Measurements from ENCODE around the gene KRTAP10-10.
"Not testable (repeated sequence)": the region's sequence is repeated elsewhere in the genome, so short reads cannot be mapped to it uniquely, and the experiment has no call there.

KRTAP10-10 gene, protein sequence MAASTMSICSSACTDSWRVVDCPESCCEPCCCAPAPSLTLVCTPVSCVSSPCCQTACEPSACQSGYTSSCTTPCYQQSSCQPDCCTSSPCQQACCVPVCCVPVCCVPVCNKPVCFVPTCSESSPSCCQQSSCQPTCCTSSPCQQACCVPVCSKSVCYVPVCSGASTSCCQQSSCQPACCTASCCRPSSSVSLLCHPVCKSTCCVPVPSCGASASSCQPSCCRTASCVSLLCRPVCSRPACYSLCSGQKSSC

DNA sequence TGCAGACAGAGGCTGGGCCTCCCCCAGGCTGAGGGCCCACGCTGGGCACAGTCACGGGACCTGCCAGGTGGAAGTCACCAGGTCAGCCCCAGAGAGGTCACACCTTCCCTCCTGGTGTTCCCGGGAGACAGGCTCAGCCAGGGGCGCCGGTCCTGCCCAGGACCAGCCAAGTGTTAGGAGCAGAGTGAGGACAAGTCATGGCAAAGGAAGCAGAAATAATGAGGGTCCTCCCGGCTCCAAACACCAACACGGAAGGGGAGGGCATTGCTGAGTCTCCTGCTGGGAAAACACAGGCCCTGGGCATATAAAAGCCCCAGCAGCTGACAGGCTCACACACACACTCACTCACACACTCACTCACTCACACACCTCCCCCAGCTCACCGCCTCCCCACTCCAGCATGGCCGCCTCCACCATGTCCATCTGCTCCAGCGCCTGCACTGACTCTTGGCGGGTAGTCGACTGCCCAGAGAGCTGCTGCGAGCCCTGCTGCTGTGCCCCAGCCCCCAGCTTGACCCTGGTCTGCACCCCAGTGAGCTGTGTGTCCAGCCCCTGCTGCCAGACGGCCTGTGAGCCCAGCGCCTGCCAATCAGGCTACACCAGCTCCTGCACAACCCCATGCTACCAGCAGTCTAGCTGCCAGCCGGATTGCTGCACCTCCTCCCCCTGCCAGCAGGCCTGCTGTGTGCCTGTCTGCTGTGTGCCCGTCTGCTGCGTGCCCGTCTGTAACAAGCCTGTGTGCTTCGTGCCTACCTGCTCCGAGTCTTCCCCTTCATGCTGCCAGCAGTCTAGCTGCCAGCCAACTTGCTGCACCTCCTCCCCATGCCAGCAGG, at the start of gene KRTAP10-10:
Gene KRTAP10-10, plus strand, starts transcription at position 339 of the 833 bp plus-strand sequence. Its CDS starts 62 bp downstream, at position 401.
- no peak for DNase-seq (ENCODE audit: insufficient read length, low spot score)
- peak; percentile 65 for FAIRE-seq

DNA sequence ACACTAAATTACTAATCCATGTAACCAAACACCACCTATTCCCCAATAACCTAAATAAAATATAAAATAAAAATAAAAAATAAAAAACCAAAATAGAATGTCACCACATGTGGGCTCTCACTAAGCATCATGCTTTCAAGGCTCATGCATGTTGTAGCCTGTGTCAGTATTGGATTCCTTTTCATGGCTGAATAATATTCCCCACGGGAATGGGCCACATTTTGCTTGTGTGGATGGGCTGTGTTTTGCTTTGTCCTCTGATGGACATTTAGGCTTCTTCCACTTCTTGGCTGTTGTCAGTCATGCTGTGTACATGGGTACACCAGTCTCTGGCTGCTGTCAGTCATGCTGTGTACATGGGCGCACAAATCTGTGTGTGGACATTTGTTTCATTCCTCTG, 48.1 kb upstream of the KRTAP10-10 start:
- FAIRE-seq (no peak), DNase-seq (ENCODE audit: insufficient read length, low spot score) (no peak)

DNA sequence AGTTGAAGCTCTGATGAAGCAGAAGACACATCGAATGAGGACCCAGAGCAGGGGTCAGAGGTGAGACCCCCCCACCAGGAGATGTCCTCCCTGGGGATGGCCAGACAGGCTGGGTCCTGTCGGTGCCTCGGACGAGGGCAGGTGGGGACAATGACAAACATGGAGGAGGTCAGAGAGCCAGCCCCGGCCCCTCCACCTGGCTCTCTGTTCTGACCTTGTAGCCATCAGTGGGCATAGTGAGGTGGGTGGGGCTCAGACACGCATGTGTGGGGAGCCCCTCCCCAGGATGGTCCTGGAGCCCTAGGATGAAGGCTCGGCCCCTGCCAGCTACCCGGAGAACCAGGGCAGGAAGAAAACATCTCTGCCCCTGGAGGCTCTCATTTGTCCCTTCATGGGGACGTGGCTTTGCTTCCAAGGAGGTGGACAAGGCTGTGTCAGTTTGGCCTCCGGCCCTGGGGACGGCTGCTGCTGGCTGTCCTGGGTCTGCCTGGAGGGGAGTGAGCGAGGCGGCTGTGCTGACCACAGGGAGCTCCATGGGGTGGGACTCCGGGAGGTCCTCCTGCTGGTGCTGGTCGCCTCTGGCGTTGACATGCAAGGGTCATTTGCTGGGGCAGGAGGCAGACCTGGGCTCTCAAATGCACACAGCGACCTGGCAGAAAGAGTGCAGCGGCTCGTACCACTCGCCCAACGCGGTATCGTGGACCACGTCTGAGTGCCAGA, 47.4 kb upstream of the KRTAP10-10 start:
- FAIRE-seq (no peak), DNase-seq (ENCODE audit: insufficient read length, low spot score) (no peak)

DNA sequence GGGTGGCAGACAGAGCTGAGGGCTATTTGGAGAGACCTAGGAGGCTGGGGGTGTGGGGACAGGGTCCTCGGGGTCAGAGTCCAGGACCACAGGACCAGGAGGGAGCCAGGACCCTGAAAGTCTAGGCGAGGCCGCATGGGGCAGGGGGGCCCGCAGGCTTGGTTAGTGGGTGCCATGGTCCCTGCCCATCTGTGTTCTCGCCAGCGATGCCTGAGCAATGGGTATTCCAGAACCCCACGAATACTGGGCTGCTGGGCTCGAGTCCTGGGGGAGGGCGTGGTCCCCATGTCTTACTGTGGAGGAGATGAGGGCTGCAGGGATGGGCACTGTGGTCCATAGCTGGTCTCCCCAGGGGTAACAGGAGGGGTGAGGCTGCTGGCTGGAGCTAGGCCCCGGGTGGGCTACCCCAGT, 46.8 kb upstream of the KRTAP10-10 start:
- FAIRE-seq (no peak), DNase-seq (ENCODE audit: insufficient read length, low spot score) (no peak)

DNA sequence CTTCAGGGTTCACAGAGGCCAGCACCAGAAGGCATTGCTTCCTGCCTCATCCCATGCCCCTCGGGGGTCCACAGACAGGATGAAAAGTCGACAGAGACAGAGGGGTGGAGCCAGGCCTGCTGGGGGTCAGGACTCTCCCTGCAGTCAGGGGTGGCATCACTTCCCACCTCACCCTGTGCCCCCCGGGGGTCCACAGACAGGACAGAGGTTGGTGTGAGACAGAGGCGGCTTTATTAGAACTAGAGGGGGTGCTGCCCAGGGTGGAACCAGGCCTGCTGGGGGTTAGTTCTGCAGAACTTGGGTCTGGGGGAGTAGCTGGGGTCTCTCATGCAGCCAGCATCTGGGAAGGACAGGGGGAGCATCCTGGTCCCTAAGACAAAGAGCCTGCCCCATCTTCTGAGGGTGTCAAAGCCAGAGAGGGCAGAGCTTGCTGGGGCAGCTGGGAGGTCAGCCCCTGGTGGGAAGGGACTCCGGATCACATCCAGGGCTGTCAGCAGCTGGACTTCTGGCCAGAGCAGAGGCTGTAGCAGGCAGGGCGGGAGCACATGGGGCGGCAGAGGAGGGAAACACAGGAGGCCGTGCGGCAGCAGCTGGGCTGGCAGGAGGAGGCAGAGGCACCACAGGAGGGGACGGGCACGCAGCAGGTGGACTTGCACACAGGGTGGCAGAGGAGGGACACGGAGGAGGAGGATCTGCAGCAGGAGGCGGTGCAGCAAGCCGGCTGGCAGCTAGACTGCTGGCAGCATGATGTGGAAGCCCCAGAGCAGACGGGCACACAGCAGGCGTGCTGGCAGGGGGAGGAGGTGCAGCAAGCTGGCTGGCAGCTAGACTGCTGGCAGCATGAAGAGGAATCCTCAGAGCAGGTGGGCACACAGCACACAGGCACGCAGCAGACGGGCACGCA, 46.0 kb upstream of the KRTAP10-10 start:
- not testable (repeated sequence) for DNase-seq (ENCODE audit: insufficient read length, low spot score); FAIRE-seq

DNA sequence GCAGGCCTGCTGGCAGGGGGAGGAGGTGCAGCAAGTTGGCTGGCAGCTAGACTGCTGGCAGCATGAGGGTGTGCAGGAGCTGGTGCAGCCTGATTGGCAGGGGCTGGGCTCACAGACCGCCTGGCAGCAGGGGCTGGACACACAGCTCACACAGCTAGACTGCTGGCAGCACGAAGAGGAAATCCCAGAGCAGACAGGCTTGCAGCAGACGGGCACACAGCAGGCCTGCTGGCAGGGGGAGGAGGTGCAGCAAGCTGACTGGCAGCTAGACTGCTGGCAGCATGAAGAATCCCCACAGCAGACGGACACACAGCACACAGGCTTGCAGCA, 45.4 kb upstream of the KRTAP10-10 start:
- not testable (repeated sequence) for FAIRE-seq

DNA sequence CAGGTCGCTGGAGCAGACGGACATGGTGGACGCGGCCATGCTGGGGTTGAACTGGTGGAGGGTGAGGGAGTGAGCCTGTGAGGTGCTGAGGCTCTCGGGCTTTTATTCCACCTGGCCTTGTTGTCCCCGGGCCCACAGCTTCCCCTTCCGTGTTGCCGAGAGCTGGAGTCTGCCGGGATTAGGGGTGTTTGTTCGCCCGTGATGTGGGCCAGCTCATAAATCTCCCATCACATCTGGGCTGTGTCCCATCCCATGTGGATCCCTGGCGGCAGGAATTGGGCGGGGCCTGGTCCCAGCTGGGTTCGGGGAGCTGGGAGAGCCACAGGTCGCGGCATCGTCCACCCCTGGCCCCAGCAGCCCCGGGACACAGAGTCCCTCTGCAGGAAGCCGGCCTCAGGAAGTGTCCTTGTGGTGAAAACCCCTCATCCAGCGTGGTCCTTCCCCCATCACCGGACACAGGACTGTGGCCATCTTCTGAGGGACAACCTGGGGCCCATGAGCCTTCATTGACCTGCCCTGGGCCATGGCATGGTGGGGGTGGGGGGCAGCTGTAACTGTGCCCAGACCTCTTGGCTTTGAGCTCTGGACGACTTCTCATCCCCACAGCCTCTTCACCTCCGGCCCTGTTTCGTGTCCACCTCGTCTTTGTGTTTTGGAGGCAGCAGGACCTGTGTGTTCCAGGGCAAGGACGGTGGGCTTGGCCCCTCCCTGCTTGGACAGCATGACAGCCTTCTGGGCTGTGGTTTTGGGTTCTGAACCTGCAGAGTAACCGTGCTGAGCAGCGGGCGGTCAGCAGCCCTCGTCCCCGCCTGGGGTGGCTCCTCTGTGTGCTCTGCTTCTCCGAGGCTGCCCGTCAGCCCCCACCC, 44.5 kb upstream of the KRTAP10-10 start, which contains the start of gene KRTAP10-6:
Gene KRTAP10-6, minus strand, starts transcription at position 60 of the 866 bp plus-strand sequence. Its CDS starts 21 bp downstream, at position 39.
- DNase-seq (ENCODE audit: insufficient read length, low spot score) (no peak), FAIRE-seq (no peak)

More for the DNA sequence above, 45.4 kb upstream of the KRTAP10-10 start:
- not testable (repeated sequence) for DNase-seq (ENCODE audit: insufficient read length, low spot score)

DNA sequence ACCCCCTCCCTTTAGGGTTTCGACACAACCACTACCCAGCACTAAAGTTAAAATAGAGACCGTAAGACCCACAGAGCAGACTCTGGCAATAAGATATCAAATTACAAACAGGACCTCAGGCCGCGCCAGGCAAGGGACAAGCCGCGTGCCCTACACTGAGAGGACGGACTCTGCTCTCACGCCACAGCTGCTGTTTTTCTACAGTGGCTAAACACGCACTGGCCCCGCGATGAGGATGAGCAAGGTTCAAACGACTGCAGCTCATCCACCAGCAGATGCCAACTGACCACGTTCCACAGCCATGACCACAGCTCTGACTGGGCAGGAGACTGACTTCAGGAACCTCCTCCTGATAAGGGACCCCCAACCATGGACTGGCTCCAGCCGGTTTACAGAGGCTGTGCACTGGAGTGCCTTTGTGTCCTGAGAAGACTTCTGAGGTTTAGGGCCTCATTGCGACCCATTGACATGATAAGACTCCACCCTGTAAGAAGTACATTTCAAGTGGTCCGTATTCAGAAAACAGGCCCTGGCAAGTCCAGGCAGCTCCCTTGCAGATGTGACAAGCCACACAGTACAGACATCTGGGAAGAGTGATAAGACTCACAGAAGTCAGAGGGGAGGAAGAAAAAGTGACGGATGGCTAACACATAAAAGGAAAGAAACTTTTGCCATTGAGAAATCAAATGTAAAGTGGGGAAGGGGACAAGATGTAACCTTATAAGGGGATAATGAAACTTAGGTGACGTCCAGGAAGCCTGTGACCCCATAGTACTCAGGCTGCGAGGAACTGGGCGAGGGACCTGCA, 43.4 kb upstream of the KRTAP10-10 start:
- no peak for FAIRE-seq
- no peak for DNase-seq (ENCODE audit: insufficient read length, low spot score)

DNA sequence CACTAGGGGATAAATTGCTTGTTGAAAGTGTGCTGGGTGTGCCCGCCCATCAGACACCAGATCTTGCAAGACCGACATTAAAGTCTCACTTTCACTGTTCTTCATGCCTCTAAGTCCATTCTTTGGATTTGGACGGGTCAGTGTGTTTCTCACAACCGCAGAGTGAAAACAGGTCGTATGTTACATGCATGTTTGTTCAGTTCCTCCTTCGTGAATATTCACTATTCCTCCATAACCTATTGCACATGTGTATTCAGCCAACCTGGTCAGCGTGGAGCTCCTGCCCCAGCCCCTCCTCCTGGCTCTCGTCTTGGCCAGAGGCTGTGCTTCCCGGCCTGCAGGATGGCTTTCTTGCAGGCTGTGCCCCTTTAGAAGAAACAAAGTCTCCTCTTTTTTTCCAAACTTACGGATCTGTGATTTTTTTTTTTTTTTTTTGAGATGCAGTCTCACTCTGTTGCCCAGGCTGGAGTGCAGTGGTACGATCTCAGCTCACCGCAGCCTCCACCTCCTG, 42.7 kb upstream of the KRTAP10-10 start:
- FAIRE-seq (no peak), DNase-seq (ENCODE audit: insufficient read length, low spot score) (no peak)

DNA sequence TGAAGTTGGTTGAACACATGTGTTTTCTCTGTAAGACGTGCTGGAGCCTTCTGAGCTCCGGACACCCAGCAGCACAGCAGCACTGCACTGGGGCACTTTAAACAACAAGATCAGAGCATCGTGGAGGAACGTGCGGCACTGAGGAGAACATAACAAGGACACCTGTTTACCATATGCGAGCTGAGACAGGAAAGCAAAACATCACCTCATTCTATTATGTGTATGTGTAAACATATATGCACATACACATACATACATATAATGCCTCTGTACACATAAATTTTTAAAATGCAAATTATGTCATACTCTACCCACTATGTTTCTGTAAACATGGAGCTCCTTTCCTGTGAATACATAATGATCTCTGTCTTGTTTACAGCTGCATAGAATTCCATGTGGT, 41.6 kb upstream of the KRTAP10-10 start:
- no peak for FAIRE-seq
- no peak for DNase-seq (ENCODE audit: insufficient read length, low spot score)

DNA sequence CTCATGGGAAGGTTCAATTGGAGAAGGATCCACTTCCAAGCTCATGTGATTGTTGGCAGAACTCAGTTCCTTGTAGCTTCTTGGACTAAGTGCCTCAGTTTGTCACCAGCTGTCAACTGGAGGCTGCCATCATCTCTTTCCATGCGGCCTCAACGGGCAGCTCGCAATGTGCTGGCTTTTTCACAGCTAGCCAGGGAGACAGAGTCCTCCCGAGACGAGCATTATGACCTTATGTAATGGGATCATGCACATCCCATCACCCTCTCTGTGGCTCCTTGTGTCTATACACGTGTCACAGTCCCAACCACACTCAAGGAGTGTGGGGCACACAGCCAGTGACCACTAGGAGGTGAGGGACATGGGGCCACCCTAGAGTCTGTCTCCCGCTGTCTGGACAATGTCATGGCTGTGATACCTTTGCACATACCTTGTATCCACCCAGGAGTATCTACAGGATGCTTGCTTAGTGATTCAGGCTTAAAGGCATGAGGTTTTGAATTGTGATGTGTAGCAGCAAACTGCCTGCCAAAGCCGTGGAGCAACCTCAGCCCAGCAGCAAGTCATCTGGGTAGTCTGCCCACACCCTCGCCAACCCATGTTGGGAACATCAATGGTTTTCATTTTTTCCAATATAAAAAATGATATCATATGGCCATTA, 41.0 kb upstream of the KRTAP10-10 start:
- DNase-seq (ENCODE audit: insufficient read length, low spot score) (no peak), FAIRE-seq (no peak)

DNA sequence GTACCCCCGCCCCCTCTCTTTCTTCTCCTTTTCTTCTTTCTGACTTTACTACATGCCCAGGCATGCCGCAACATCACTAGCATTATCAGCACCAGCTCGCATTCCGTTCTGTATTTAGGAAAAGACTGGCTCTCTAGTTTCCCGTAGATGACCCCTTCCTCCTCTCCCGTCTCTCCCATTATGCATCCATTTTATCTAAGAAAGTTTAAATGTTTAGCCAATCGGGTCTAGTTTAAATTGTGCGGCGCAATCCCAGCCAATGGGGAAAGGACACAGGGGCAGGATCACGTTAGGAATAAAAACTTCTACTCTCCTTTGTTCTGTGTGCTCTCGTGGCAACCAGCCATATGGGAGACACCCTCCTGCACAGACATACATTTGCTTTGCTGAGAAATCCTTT, 39.1 kb upstream of the KRTAP10-10 start:
- no peak for FAIRE-seq

DNA sequence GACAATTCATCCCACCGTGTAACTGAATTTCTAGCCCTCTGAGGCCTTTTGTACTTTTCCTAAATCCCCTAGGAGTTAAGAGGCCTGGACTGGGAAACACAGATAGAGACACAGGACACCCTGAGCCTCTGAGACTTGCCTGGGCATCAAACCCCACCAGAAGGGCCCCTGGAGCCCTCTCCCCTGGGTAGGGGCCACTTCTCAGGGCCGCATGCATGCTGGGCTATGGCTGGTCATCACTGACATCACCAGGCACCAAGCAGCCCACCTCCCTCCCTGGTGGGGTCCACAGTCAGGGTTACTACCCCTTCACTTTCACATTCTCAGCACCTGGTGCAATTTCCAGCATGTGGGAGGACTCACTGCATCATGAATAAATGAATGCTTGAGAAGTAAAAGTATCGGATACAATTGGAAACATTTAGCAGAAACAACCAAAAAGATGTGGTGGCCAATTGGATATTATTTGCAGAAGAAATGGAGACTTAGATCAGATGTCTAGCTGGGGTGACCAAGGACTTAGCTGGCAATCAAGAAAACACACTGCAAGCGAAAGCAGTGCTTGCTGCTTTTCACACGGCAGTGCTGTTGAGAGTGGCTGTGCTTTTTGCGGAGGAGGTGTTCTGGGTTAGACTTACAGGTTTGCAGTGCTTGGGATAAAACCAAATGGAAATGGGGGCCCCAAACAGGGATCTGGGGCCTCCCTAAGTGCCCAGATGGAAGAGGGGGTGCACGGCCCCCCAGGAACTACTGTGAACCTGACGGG, 37.7 kb upstream of the KRTAP10-10 start:
- no peak for FAIRE-seq

More for the DNA sequence above, 39.1 kb upstream of the KRTAP10-10 start:
- DNase-seq (ENCODE audit: insufficient read length, low spot score): no peak

DNA sequence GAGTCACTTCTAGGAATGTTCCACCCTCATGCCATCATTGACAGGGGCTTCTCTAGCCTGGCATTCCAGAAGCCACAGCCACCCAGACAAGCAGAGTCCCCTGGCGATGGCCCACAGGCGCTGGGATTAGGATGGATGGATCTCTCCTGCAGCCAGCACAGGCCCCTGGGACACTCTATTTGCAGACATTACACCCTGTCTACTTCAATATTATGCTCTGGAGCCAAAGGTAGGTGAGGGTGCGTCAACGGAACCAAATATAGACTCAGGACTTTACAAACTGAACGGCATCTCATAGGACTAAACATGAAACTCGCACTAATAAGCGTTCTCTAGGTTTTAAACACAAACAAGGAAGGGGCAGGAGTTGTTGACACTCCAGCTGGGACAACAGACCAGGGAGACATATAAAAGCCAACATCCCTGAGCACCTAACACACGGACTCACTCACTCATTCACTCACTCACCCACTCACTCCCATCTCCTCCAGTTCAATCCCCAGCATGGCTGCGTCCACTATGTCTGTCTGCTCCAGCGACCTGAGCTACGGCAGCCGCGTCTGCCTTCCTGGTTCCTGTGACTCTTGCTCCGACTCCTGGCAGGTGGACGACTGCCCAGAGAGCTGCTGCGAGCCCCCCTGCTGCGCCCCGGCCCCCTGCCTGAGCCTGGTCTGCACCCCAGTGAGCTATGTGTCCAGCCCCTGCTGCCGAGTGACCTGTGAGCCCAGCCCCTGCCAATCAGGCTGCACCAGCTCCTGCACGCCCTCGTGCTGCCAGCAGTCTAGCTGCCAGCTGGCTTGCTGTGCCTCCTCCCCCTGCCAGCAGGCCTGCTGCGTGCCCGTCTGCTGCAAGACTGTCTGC, 36.8 kb upstream of the KRTAP10-10 start, which contains the start of gene KRTAP10-7:
Gene KRTAP10-7, plus strand, starts transcription at position 480 of the 861 bp plus-strand sequence. Its CDS starts 25 bp downstream, at position 505.
- FAIRE-seq; DNase-seq (ENCODE audit: insufficient read length, low spot score): not testable (repeated sequence)

More for the DNA sequence above, 37.7 kb upstream of the KRTAP10-10 start:
- DNase-seq (ENCODE audit: insufficient read length, low spot score): no peak

DNA sequence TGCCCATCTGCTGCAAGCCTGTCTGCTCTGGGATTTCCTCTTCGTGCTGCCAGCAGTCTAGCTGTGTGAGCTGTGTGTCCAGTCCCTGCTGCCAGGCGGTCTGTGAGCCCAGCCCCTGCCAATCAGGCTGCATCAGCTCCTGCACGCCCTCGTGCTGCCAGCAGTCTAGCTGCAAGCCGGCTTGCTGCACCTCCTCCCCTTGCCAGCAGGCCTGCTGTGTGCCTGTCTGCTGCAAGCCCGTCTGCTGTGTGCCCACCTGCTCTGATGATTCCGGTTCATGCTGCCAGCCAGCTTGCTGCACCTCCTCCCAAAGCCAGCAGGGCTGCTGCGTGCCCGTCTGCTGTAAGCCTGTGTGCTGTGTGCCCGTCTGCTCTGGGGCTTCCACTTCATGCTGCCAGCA, 36.1 kb upstream of the KRTAP10-10 start:
- FAIRE-seq; DNase-seq (ENCODE audit: insufficient read length, low spot score): not testable (repeated sequence)

All from HTR-8/SVneo (cell line).